NCI-H82 (cell line): ENCODE data around the gene GRAMD1C.
A peak's percentile ranks its signal among the peaks of the same experiment; 100 is the strongest.
"Not testable (repeated sequence)": the region's sequence is repeated elsewhere in the genome, so short reads cannot be mapped to it uniquely, and the experiment has no call there.

Experiments used
- DNase-seq: peaks from one replicate; lab custom pipeline; 2025; lab: John Stamatoyannopoulos, UW

Gene GRAMD1C

GRCh38 chr3:113838631-113839209 is at the start of gene GRAMD1C:
Gene GRAMD1C, plus strand, starts transcription at chr3:113838788. Its CDS starts 122 bp downstream, at chr3:113838910.
- DNase-seq: peak; percentile 97

- no peak for DNase-seq
These were observed 47.2 kb upstream of the GRAMD1C start for GRCh38 chr3:113791381-113791780.

GRCh38 chr3:113794526-113794925 is 44.1 kb upstream of the GRAMD1C start:
- DNase-seq: no peak

- no peak for DNase-seq
These were observed 42.9 kb upstream of the GRAMD1C start for GRCh38 chr3:113795693-113796092.

- no peak for DNase-seq
These were observed 35.7 kb upstream of the GRAMD1C start for GRCh38 chr3:113802795-113803455.

GRCh38 chr3:113804661-113805060 is 33.9 kb upstream of the GRAMD1C start:
- DNase-seq: no peak

- DNase-seq: no peak
These were observed 33.3 kb upstream of the GRAMD1C start for GRCh38 chr3:113805249-113805648.

GRCh38 chr3:113812854-113813253 is 25.7 kb upstream of the GRAMD1C start:
- no peak for DNase-seq

GRCh38 chr3:113819866-113820265 is 18.7 kb upstream of the GRAMD1C start:
- DNase-seq: no peak

- DNase-seq: peak; percentile 23
These were observed 13.5 kb upstream of the GRAMD1C start for GRCh38 chr3:113825090-113825489.

- DNase-seq: no peak
These were observed 10.0 kb upstream of the GRAMD1C start for GRCh38 chr3:113828600-113828999.

- no peak for DNase-seq
These were observed 8.8 kb upstream of the GRAMD1C start for GRCh38 chr3:113829576-113830354.

GRCh38 chr3:113831103-113831355 is 7.6 kb upstream of the GRAMD1C start:
- no peak for DNase-seq

- no peak for DNase-seq
These were observed 6.0 kb upstream of the GRAMD1C start for GRCh38 chr3:113832477-113833164.

GRCh38 chr3:113834983-113835382 is 3.6 kb upstream of the GRAMD1C start:
- peak; percentile 38 for DNase-seq

- DNase-seq: peak; percentile 80
These were observed 963 bp downstream of the GRAMD1C start for GRCh38 chr3:113839551-113839950.

GRCh38 chr3:113844622-113845222 is 6.1 kb downstream of the GRAMD1C start:
- peak; percentile 67 for DNase-seq

GRCh38 chr3:113847247-113847646 is 8.7 kb downstream of the GRAMD1C start:
- no peak for DNase-seq

GRCh38 chr3:113847664-113848461 is 9.3 kb downstream of the GRAMD1C start:
- no peak for DNase-seq

GRCh38 chr3:113849071-113849470 is 10.5 kb downstream of the GRAMD1C start:
- DNase-seq: not testable (repeated sequence)

GRCh38 chr3:113849841-113850240 is 11.3 kb downstream of the GRAMD1C start:
- DNase-seq: not testable (repeated sequence)
